Gastrocnemius medialis (tissue), 4 donors: ENCODE data around the gene SH3TC1.

Experiments
- POLR2A ChIP-seq, 2 donors: fragments of 450-650 bp; IDR thresholded peaks; one replicate each; pipeline ENCODE4 v1.6.1; 2017; ENCODE audit warnings: antibody characterized with exemption in 2 of 2, mild to moderate bottlenecking in 2 of 2, moderate library complexity in 2 of 2
- TF ChIP-seq, protein P1 (sequence below), 5 experiments: fragments of 450-650 bp in 3 of 5; fragments of 200-600 bp in 2 of 5; sonication (generic) in 2 of 5; IDR thresholded peaks in 4 of 5; conservative IDR thresholded peaks in 1 of 5; 1 replicate in 4 of 5; 2 replicates in 1 of 5; pipeline ENCODE4 v1.5.1; 2016 to 2019; ENCODE audit warnings: antibody characterized with exemption in 5 of 5, mild to moderate bottlenecking in 3 of 5, moderate library complexity in 3 of 5

DNA sequence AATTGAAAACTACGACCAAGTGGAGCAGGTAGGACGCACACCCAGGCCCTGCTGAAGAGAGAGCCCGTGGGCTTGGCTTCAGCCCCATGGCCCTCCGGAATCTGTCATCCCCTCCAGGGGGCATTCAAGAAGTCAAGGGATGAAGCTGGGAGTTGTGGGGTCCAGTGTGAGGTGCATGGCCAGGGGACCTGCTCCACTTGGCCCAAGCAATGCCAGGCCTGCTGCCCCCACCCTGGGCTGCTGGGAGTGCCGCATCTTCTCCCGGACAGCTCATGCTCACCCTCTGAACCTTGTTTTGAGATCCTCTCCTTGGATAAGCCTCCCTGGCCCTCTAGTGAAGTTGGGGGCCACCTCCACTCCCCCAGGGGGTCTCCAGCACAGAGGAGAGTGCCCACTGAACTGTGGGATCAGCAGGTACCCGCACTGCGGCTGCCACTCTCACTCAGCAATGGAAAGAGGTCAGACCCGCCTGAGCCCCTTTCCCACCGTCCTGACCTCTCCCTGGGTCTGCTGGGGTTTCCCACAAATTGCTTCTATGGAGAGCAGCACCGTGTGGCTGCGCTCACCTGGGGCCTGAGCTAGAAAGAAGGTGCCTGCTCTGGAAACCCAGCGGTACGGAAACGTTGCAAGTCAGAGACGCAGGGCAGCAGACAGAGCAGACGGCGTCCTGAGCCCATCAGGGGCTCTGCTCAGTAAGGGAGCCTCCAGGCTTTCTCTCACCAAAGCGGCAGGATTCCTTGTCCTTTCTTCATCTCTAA, 35.5 kb upstream of the SH3TC1 start:
- TF ChIP-seq, protein P1, sequence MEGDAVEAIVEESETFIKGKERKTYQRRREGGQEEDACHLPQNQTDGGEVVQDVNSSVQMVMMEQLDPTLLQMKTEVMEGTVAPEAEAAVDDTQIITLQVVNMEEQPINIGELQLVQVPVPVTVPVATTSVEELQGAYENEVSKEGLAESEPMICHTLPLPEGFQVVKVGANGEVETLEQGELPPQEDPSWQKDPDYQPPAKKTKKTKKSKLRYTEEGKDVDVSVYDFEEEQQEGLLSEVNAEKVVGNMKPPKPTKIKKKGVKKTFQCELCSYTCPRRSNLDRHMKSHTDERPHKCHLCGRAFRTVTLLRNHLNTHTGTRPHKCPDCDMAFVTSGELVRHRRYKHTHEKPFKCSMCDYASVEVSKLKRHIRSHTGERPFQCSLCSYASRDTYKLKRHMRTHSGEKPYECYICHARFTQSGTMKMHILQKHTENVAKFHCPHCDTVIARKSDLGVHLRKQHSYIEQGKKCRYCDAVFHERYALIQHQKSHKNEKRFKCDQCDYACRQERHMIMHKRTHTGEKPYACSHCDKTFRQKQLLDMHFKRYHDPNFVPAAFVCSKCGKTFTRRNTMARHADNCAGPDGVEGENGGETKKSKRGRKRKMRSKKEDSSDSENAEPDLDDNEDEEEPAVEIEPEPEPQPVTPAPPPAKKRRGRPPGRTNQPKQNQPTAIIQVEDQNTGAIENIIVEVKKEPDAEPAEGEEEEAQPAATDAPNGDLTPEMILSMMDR (IDR thresholded peaks at IDR 0.05 in 4 of 5, conservative IDR thresholded peaks at IDR 0.05 in 1 of 5), result no peak
- peak in 1 of 2 donors; percentile 83 for TF ChIP-seq POLR2A (IDR thresholded peaks at IDR 0.05)
